NCI-H2029 treated with DMSO at 0.1 percent for 48 hours (cell line): ENCODE measurements around the gene CGRRF1.

Source experiments
- DNase-seq: peaks from one replicate; lab custom pipeline; 2025; lab: John Stamatoyannopoulos, UW

CGRRF1 gene

GRCh38 chr14:54548491-54548890 lies 38.8 kb downstream of the CGRRF1 start:
- DNase-seq: no peak

GRCh38 chr14:54549862-54550261 lies 40.2 kb downstream of the CGRRF1 start:
- no peak for DNase-seq

GRCh38 chr14:54550514-54550913 lies 40.8 kb downstream of the CGRRF1 start:
- no peak for DNase-seq

GRCh38 chr14:54554401-54554800 lies 44.7 kb downstream of the CGRRF1 start:
- no peak for DNase-seq

GRCh38 chr14:54555651-54556050 lies 45.9 kb downstream of the CGRRF1 start:
- DNase-seq: no peak

GRCh38 chr14:54556535-54556934 lies 46.8 kb downstream of the CGRRF1 start:
- no peak for DNase-seq

GRCh38 chr14:54562334-54562733 lies 52.6 kb downstream of the CGRRF1 start:
- no peak for DNase-seq

- DNase-seq: peak; percentile 86
These were observed 54.6 kb downstream of the CGRRF1 start for GRCh38 chr14:54564071-54564867.

DNA sequence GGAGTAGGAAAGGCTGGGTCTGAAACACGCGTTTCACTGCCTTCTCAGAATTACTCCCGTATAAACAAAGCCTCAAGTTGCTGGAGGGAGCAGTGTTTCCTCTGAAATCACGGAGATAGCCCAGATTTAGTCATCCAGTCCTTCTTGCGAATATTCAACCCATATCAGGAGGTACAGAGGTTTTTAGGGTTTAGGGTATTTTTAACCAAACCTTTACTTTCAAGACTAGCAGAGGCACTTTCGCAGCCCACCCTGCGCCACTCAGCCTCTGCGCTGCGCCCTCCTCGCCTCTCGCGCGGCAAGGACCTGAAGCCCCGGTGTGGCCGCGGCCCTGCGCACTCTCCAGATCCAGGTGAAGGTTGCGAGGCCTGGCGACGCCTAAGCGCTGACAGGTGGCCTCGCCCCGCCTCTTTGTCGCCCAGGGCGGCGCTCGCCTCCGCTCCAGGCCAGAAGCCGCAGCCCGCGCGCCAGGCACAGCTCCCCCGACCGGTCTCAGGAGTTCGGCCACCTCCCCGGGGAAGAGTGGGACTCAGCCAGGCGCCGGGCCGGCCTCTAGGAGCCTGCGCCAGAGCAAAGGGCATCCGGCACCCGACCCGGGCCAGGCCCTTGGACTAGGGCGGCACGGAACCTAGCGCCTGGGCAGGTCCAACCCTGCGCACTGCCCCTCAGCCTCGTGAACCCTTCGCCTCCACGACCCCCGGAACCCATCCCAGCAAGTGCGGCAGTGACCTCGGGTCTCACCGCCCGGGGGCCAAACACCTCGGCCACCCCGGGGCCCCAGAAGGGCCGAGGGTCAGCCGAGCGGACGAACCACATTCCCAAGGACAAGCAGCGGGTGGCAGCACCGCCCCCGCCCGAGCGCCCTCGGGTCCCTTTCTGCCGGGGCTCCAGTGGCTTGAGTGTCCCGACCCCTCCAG lies 55.4 kb downstream of the CGRRF1 start:
- DNase-seq: peak; percentile 81

- DNase-seq: peak; percentile 34
These were observed 56.2 kb downstream of the CGRRF1 start for GRCh38 chr14:54565785-54566409.

DNA sequence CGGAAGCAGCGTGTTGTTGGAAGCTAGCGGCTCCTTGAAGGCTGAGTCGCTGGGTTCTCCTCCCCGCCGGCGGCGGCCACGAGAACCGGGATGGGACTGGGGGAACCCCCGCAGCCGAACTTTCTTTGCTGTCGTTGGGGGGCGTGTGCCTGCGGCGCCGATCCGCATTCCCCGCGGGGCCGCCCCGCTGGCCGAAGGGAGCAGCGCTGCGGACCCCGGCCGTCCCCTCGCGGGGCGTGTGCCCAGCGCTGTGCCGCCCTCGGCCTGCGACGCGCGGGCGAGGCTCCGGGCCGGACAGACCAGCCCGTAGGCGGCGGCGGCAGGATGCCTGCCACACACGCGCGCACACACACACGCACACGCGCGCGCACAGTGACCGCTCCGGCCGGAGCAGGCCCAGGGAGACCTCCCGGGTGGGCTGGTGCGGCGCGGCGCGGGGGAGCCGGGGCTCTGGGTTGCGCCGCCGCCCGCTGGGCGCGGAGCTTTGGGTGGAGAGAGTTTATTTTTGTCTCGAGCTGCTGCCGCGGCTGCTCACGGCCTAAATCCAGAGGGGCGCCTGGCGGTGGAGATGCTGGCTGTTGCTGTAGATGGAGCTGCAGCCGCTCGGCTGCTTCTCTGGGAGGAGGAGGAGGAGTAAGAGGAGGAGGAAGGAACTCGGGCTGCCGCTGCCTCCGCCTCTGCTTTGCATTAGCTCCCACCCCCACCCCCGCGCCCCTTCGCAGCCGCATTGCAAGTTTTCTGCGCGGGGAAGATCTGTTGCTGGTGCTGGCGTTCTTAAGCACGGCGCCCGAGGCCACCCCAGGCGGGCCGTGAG lies 56.9 kb downstream of the CGRRF1 start, which contains the start of gene SAMD4A:
Gene SAMD4A (plus strand): TSS at position 719 of the 814 bp plus-strand sequence. CDS start 789 bp downstream, outside the sequence.
- DNase-seq: no peak

- DNase-seq: no peak
These were observed 57.5 kb downstream of the CGRRF1 start for GRCh38 chr14:54567224-54567638.

- no peak for DNase-seq
These were observed 58.2 kb downstream of the CGRRF1 start for GRCh38 chr14:54567639-54568561.

DNA sequence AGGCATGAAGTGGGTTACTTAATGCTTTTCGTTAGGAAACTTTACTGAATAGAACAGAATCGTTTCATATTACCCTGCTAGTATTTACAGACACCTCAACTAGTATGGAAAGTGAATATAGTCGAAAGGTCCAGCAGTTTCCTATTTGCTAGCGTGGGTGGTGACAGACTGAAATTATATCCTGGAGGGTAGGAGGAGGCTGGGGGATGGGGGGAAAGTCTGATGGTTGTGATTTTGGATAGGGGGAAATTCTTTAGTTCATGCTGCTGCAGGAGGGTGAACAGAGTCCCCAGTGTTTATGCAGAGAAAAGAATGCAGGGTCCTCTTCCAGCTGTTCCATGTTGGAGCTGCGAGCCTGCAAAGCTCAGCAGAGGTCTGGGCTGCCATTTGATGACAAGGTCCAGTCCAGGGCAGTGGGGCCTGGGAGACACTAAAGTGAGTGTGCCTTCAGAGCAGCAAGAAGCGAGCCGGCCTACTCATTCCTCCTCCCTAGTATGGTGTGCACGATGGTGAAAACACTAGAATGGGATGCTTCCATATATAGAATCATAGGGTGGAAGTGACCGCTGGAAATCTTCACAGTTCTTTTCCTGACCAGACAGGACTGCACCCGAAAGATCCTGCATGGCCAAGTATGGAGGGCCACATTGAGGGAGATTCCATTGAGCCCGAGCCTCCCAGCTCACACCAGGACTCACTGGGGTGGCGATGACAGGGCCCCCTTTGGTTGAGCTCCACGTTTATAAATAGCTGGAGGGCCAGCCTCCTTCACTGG lies 59.3 kb downstream of the CGRRF1 start:
- no peak for DNase-seq

DNA sequence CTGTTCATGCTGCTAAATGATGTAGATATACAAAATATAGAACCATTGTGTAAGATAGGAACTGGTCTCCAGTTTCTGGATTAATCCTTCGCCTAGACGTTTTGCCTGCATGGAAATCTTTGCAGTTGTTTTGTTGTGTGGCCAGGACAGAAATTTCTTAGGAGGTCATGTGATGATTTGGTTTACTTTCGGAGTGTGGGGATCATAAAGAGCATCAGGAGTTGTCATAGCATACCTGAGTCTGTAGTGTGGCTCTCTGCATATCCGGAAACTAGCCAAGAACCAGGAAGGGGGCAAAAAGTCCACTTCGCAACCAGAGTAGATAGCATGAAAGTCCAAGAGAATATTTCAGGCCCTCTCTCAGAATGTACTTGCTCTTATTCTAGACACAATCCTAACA lies 60.3 kb downstream of the CGRRF1 start:
- no peak for DNase-seq

DNA sequence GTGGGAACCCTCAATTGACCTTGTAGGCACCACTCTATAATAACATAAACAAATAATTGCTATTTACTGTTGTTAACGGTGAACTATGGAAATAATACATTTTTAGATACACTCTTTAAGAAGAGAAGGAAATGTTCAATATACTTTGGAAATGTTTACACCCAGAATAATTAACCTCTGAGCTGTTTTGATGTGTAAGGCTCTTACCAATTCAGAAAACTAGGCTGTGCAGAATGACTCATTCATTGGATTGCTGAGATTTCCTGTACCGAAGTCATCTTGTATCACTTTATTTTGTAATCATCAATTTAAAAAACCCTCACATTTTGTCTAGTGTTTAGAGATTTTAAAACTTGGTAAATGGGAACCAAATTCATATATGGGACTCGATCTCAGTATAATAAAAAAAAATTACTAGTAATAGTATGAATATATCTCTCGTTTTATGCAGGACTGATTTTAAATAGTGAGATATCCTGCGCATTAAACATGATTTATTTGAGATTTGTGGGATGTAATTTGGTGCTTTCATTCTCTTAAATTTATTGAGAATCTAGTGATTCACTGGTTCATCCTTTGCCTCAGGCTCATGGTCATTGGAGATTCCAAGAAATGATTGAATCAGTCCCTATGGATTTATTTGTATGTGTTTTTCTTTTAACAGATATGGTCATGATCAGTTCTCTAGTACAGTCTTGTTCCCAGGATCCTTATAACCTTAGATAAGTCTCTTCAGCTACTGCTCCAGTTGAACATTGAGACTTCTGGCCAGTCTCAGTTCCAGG lies 61.1 kb downstream of the CGRRF1 start:
- DNase-seq: no peak

- peak; percentile 41 for DNase-seq
These were observed 62.6 kb downstream of the CGRRF1 start for GRCh38 chr14:54572316-54572715.

GRCh38 chr14:54574528-54574927 lies 64.8 kb downstream of the CGRRF1 start:
- DNase-seq: no peak

DNA sequence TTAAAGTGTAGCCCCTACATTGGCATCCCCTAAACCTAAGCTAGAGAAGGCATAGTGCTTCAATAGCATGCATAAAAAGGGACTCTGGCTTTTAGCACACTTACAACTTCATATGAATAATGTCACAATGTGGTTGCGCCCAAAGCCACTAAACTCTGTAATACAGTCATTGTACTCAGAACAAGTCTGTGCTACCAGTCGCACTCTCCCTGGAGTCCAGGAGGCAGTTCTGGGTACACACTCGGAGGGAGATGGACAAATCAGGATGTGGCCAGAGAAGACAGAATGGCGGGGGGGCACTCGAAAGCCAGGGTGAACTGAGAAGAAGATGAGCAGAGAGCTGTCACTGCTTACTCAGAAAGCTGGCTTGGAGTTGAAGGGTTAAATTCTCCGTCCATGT lies 67.8 kb downstream of the CGRRF1 start:
- no peak for DNase-seq
